Kidney (tissue), 14 donors: ENCODE results near the gene PLOD1. TPM values are rescaled to one million over a fixed set of nuclear protein-coding genes. Genes with fewer than 3 reads are reported as not detected.
"Not testable (repeated sequence)": the region's sequence is repeated elsewhere in the genome, so short reads cannot be mapped to it uniquely, and the experiment has no call there.

Experiments
- DNase-seq, 5 donors: peaks; one replicate each; pipeline ENCODE4 v3.0.0-alpha.2; 2013 to 2020
- FAIRE-seq: peaks from 2 replicates; lab custom pipeline; 2012; peaks lifted over from hg19 to GRCh38; lab: Jason Lieb, UNC
- H3K27ac ChIP-seq, 2 donors: one replicate each; pipeline ENCODE4 v1.7.0; 2013; ENCODE audit warnings: low read depth in 2 of 2, low read length in 2 of 2, inconsistent platforms in 1 of 2
- H3K27me3 ChIP-seq: one replicate; pipeline ENCODE4 v1.7.1; 2013; ENCODE audit warnings: low read length, inconsistent platforms; ENCODE audit not compliant: control insufficient read depth, insufficient read depth
- H3K36me3 ChIP-seq, 3 donors: one replicate each; pipeline versions ENCODE4 v1.7.0 to v1.7.1; 2013; ENCODE audit warnings: low read length in 3 of 3, control low read depth in 1 of 3, inconsistent platforms in 1 of 3; ENCODE audit not compliant: insufficient read depth in 3 of 3, control insufficient read depth in 2 of 3
- H3K4me1 ChIP-seq, 3 donors: one replicate each; pipeline versions ENCODE4 v1.7.0 to v1.7.1; 2013; ENCODE audit warnings: low read length in 3 of 3, inconsistent platforms in 1 of 3, low read depth in 1 of 3; ENCODE audit not compliant: control insufficient read depth in 2 of 3, insufficient read depth in 2 of 3
- H3K4me3 ChIP-seq, 3 donors: one replicate each; pipeline versions ENCODE4 v1.7.0 to v1.8.1; 2013; ENCODE audit warnings: low read length in 3 of 3, control low read depth in 1 of 3, inconsistent platforms in 1 of 3
- H3K9ac ChIP-seq, 3 donors: one replicate each; pipeline versions ENCODE4 v1.7.0 to v1.7.1; 2013; ENCODE audit warnings: low read length in 3 of 3, control low read depth in 1 of 3, inconsistent platforms in 1 of 3
- H3K9me3 ChIP-seq, 3 donors: one replicate each; pipeline versions ENCODE4 v1.7.0 to v1.7.1; 2013; ENCODE audit warnings: low read length in 3 of 3, control low read depth in 1 of 3, inconsistent platforms in 1 of 3; ENCODE audit not compliant: control insufficient read depth in 2 of 3, insufficient read depth in 1 of 3
- CTCF ChIP-seq: IDR thresholded peaks from 3 replicates; pipeline ENCODE4 v1.5.1; 2012; ENCODE audit warnings: mild to moderate bottlenecking, moderate library complexity, borderline replicate concordance; ENCODE audit not compliant: insufficient read depth; ENCODE audit errors: extremely low read depth
- intact Hi-C: fragments of 100-400 bp; cut with DNase I; formaldehyde crosslinking; loops from one replicate; pipeline ENCODE4 v1.11.1; 2022
- polyA plus RNA-seq: library from polyadenylated mRNA; stranded (reverse); fragments of 350-450 nt; fragmentation: Illumina TruSeq; extraction: RNeasy Lipid Tissue Mini Kit (QIAGEN cat#74804); gene quantifications from one replicate; pipeline ENCODE4 v1.2.3, GENCODE V29; 2014; ENCODE audit warnings: low read depth, low replicate concordance; ENCODE audit not compliant: insufficient read depth
- total RNA-seq: library from RNA; stranded (reverse); fragmentation: NEBNext Ultra II Directional; extraction: Animal tissue kit (Norgen Biotek cat#: 25700); gene quantifications from one replicate; pipeline ENCODE4 v1.2.1, GENCODE V29; 2021
- donor health status: control.
- donor health status: control.
- donor health status: control.
- donor health status: control.
- donor health status: control.
- donor health status: DM: yes; HTN: yes; CAD: no.
- donor health status: Normal renal cell carcinoma (clear cell type).

PLOD1 gene
- total and polyA plus RNA-seq, 2 donors from 2014 or later, result 58.8 to 103 TPM

DNA sequence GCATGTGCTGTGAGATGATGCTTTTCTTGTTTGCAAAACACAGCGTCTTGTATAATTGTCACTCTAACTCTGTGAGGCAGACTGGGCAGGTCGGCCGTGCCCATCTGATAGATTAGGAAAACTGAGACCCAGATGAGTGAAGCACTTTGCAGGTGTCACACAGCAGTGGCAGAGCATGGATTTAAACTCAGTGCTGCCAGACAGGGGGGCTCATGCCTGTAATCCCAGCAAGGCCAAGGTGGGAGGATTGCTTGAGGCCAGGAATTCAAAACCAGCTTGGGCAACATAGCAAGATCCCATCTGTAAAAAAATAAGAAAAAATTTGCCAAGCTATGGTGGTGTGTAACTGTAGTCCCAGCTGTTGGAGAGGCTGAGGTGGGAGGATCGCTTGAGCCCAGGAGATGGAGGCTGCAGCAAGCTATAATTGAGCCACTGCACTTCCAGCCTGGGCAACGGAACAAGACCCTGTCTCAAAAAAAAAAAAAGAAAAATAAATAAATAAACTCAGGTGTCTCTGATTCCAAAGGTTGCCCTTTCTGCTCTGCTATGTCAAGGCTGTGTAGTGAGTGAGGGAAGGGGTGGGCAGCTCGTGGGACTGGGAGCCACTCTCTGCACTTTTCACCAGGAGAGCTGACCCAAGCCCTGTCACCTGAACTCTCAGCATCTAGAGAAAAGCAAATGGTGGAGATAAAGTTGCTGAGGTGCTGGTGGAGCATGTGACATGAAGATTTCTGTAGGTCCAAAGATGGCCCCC is 42.9 kb upstream of the PLOD1 start:
- H3K9me3 ChIP-seq, result no peaks in the 10 kb centered on the region

GRCh38 chr1:11893907-11894251 is 40.6 kb upstream of the PLOD1 start:
- Histone ChIP-seq H3K27me3 (peaks cover 2% of the 10 kb centered on the region), H3K27ac (no peak overlapping the region), H3K36me3 (no peaks in the 10 kb centered on the region), H3K9ac (no peak overlapping the region), H3K4me3 (no peak overlapping the region), H3K4me1 (no peaks in the 10 kb centered on the region), H3K9me3 (no peaks in the 10 kb centered on the region)
- no peak for FAIRE-seq
- intact Hi-C loops, result loop anchor here (5.0 kb wide), 1 partner anchor 57 kb away; no protein-coding TSS in a partner anchor
- TF ChIP-seq CTCF, result peak; percentile 90
- DNase-seq, result peak in 4 of 5 donors; percentile 47 to 76 (median 70)

More for the DNA sequence above, 42.9 kb upstream of the PLOD1 start:
- H3K27ac ChIP-seq, result no peak overlapping the region
- H3K4me3 ChIP-seq, result no peak overlapping the region
- no peak overlapping the region for H3K9ac ChIP-seq
- no peaks in the 10 kb centered on the region for H3K4me1 ChIP-seq
- FAIRE-seq (no peak), DNase-seq (no peak)
- no peaks in the 10 kb centered on the region for H3K27me3 ChIP-seq
- no peaks in the 10 kb centered on the region for H3K36me3 ChIP-seq
- intact Hi-C loops, result loop anchor here (5.0 kb wide), 1 partner anchor 54 kb away; no protein-coding TSS in a partner anchor
- TF ChIP-seq CTCF, result no peak

DNA sequence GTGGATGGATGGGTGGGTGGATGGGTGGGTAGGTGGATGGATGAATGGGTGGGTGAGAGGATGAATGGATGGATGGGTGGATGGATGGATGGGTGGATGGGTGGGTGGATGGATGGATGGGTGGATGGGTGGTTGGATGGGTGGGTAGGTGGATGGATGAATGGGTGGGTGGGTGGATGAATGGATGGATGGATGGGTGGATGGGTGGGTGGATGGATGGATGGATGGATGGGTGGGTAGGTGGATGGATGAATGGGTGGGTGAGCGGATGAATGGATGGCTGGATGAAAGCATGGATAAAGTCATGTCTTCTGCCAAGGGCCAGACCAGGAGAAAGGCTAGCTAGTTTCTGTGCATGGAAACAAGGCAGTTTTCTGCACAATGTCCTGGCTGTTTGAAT is 40.0 kb upstream of the PLOD1 start:
- H3K4me3 ChIP-seq, H3K4me1 ChIP-seq, H3K27ac ChIP-seq, H3K9ac ChIP-seq, H3K36me3 ChIP-seq, DNase-seq, H3K9me3 ChIP-seq, FAIRE-seq, H3K27me3 ChIP-seq: not testable (repeated sequence)
- intact Hi-C loops, result loop anchor here (5.0 kb wide), 1 partner anchor 57 kb away; no protein-coding TSS in a partner anchor

DNA sequence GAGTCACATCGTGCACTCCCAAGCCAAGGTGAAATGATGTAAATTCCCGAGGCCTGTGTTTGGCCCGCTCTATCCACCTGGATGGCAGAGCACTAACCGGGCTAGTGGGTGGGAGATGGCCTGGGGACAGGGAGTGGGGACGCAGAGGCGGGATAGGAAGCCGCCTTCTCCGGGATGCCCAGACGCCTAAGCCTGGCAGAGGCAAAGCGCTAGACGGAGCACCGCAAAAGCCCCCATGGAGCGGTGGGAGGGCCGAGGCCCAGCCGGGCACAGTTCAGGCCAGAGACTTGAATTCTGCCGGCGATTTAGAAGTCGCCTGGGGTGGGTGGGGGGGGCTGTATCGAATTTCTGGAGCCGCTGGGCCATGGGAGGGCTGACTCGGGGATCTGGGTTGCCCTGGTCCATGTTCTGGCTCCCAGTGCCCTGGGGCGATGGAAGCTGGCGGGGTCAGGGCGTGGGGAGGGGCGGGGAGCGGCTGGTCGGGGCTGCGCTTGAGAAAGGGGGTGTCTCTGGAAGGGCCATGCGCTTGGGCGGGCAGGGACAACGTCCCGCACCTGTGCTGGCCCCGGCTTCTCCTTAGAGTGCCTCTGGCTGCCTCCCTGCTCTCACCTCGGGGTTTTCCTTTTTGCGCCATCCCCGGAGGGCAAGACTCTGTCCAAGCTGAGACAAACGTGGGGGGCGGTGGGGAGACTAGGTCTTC is 36.3 kb upstream of the PLOD1 start:
- no peaks in the 10 kb centered on the region for H3K4me1 ChIP-seq
- no peak overlapping the region for H3K4me3 ChIP-seq
- TF ChIP-seq CTCF, result no peak
- intact Hi-C loops, result no loop called here
- H3K9me3 ChIP-seq, result no peaks in the 10 kb centered on the region
- no peak overlapping the region for H3K9ac ChIP-seq
- FAIRE-seq (no peak), DNase-seq (no peak)
- H3K27me3 ChIP-seq, result peaks cover 4% of the 10 kb centered on the region
- no peaks in the 10 kb centered on the region for H3K36me3 ChIP-seq
- H3K27ac ChIP-seq, result no peak overlapping the region
